Measurements from ENCODE around the gene STAB2.

The STAB2 gene

GRCh38 chr12:103586132-103586531, 941 bp upstream of the STAB2 start:
- no peak for DNase-seq (ENCODE audit: insufficient read length, low spot score)
- no peak for FAIRE-seq

GRCh38 chr12:103588680-103589079, 1.6 kb downstream of the STAB2 start:
- FAIRE-seq (no peak), DNase-seq (ENCODE audit: insufficient read length, low spot score) (no peak)

GRCh38 chr12:103589517-103589916, 2.4 kb downstream of the STAB2 start:
- DNase-seq (ENCODE audit: insufficient read length, low spot score) (no peak), FAIRE-seq (no peak)

- FAIRE-seq: no peak
- DNase-seq (ENCODE audit: insufficient read length, low spot score): no peak
Measured at GRCh38 chr12:103590271-103590670, 3.2 kb downstream of the STAB2 start.

- no peak for FAIRE-seq
- DNase-seq (ENCODE audit: insufficient read length, low spot score): no peak
Measured at GRCh38 chr12:103596981-103597380, 9.9 kb downstream of the STAB2 start.

- FAIRE-seq: no peak
Measured at GRCh38 chr12:103599274-103599673, 12.2 kb downstream of the STAB2 start.

GRCh38 chr12:103600967-103601728, 14.1 kb downstream of the STAB2 start:
- FAIRE-seq (no peak), DNase-seq (ENCODE audit: insufficient read length, low spot score) (no peak)

More at GRCh38 chr12:103599274-103599673, 12.2 kb downstream of the STAB2 start:
- DNase-seq (ENCODE audit: insufficient read length, low spot score): no peak

GRCh38 chr12:103620395-103620794, 33.3 kb downstream of the STAB2 start:
- no peak for DNase-seq (ENCODE audit: insufficient read length, low spot score)
- FAIRE-seq: no peak

- FAIRE-seq (no peak), DNase-seq (ENCODE audit: insufficient read length, low spot score) (no peak)
Measured at GRCh38 chr12:103623716-103624115, 36.6 kb downstream of the STAB2 start.

- no peak for FAIRE-seq
- DNase-seq (ENCODE audit: insufficient read length, low spot score): no peak
Measured at GRCh38 chr12:103626498-103626897, 39.4 kb downstream of the STAB2 start.

- no peak for DNase-seq (ENCODE audit: insufficient read length, low spot score)
- no peak for FAIRE-seq
Measured at GRCh38 chr12:103627189-103627855, 40.2 kb downstream of the STAB2 start.

GRCh38 chr12:103632554-103633216, 45.6 kb downstream of the STAB2 start:
- DNase-seq (ENCODE audit: insufficient read length, low spot score): peak; percentile 78
- peak; percentile 16 for FAIRE-seq

GRCh38 chr12:103634732-103635131, 47.7 kb downstream of the STAB2 start:
- FAIRE-seq: no peak
- DNase-seq (ENCODE audit: insufficient read length, low spot score): no peak

GRCh38 chr12:103635419-103635818, 48.3 kb downstream of the STAB2 start:
- DNase-seq (ENCODE audit: insufficient read length, low spot score) (no peak), FAIRE-seq (no peak)

GRCh38 chr12:103637021-103637420, 49.9 kb downstream of the STAB2 start:
- DNase-seq (ENCODE audit: insufficient read length, low spot score): no peak
- no peak for FAIRE-seq

GRCh38 chr12:103637429-103637828, 50.4 kb downstream of the STAB2 start:
- no peak for DNase-seq (ENCODE audit: insufficient read length, low spot score)
- no peak for FAIRE-seq

- no peak for FAIRE-seq
- no peak for DNase-seq (ENCODE audit: insufficient read length, low spot score)
Measured at GRCh38 chr12:103639983-103640382, 52.9 kb downstream of the STAB2 start.

- no peak for FAIRE-seq
- DNase-seq (ENCODE audit: insufficient read length, low spot score): no peak
Measured at GRCh38 chr12:103640410-103640809, 53.3 kb downstream of the STAB2 start.

GRCh38 chr12:103640831-103641230, 53.8 kb downstream of the STAB2 start:
- FAIRE-seq (no peak), DNase-seq (ENCODE audit: insufficient read length, low spot score) (no peak)

- no peak for DNase-seq (ENCODE audit: insufficient read length, low spot score)
- no peak for FAIRE-seq
Measured at GRCh38 chr12:103642240-103642864, 55.3 kb downstream of the STAB2 start.

GRCh38 chr12:103645202-103645601, 58.1 kb downstream of the STAB2 start:
- DNase-seq (ENCODE audit: insufficient read length, low spot score) (no peak), FAIRE-seq (no peak)
